Uterus (tissue), 2 donors: ENCODE data around the gene NEB.
"Not testable (repeated sequence)": the region's sequence is repeated elsewhere in the genome, so short reads cannot be mapped to it uniquely, and the experiment has no call there.

Experiments
- CTCF ChIP-seq, 4 experiments: fragments of 200-600 bp in 2 of 4; fragments of 450-650 bp in 2 of 4; sonication (generic) in 2 of 4; IDR thresholded peaks; one replicate each; pipeline ENCODE4 v1.5.1; 2016 to 2019; ENCODE audit warnings: antibody characterized with exemption in 4 of 4, mild to moderate bottlenecking in 2 of 4, moderate library complexity in 1 of 4
- POLR2A ChIP-seq, 2 donors: fragments of 450-650 bp; IDR thresholded peaks; one replicate each; pipeline ENCODE4 v1.6.1; 2016; ENCODE audit warnings: antibody characterized with exemption in 2 of 2, mild to moderate bottlenecking in 1 of 2, moderate library complexity in 1 of 2

GRCh38 chr2:151745261-151745660 lies 11.0 kb upstream of the NEB start:
- TF ChIP-seq CTCF, POLR2A (IDR thresholded peaks at IDR 0.05): not testable (repeated sequence)
